Measurements from ENCODE around the gene RPRD1B.

DNA sequence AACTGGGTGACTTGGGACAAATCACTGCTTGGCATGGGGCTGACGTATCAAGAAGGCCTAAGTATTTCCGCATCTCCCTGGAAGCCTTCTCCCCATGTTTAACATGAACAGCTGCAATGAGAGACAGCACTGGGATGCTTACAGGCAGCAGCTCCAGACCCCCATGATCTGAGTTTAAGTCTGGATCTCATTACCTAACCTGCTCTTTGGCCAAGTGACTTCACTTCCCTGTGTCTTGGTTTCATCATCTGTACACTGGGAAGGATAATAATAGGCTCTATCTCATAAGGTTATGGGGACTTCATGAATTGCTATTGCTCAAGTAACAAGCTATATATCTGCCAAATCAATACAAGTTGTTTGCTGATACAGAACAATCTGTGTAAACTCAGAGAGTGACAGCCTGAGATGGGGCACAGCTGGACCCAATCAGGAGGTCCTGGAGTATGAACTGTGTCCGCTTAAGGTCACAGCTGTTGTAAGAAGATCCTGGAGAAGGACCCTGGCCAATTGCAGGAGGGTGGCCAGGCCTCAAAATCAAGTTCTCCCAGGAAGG is 75.5 kb downstream of the RPRD1B start:
- TF ChIP-seq CTCF (IDR thresholded peaks at IDR 0.05; ENCODE audit: low read depth, low read length) (no peak), POLR2A (IDR thresholded peaks at IDR 0.05; ENCODE audit: extremely low read depth, insufficient read length) (no peak)
- TF ChIP-seq, protein P1, sequence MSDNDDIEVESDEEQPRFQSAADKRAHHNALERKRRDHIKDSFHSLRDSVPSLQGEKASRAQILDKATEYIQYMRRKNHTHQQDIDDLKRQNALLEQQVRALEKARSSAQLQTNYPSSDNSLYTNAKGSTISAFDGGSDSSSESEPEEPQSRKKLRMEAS (IDR thresholded peaks at IDR 0.05; ENCODE audit: low read depth, low read length) = no peak
